Tibial nerve (tissue), 4 donors: ENCODE results near the gene OR2S2.

ENCODE experiments used
- EP300 ChIP-seq, 2 donors: sonication (generic); formaldehyde crosslinking; IDR thresholded peaks; one replicate each; pipeline ENCODE4 v1.6.1; 2017; ENCODE audit warnings: antibody characterized with exemption in 2 of 2, mild to moderate bottlenecking in 1 of 2
- POLR2A ChIP-seq, 2 donors: fragments of 450-650 bp; IDR thresholded peaks; one replicate each; pipeline ENCODE4 v1.6.1; 2017; ENCODE audit warnings: antibody characterized with exemption in 2 of 2, mild to moderate bottlenecking in 2 of 2, moderate library complexity in 2 of 2
- TF ChIP-seq, protein P1 (sequence below), 5 experiments: fragments of 200-600 bp in 3 of 5; fragments of 450-650 bp in 2 of 5; sonication (generic) in 3 of 5; IDR thresholded peaks; one replicate each; pipeline ENCODE4 v1.5.1; 2016 to 2019; ENCODE audit warnings: antibody characterized with exemption in 5 of 5, mild to moderate bottlenecking in 3 of 5, moderate library complexity in 2 of 5

GRCh38 chr9:35965011-35965410, 7.1 kb upstream of the OR2S2 start:
- TF ChIP-seq, protein P1, sequence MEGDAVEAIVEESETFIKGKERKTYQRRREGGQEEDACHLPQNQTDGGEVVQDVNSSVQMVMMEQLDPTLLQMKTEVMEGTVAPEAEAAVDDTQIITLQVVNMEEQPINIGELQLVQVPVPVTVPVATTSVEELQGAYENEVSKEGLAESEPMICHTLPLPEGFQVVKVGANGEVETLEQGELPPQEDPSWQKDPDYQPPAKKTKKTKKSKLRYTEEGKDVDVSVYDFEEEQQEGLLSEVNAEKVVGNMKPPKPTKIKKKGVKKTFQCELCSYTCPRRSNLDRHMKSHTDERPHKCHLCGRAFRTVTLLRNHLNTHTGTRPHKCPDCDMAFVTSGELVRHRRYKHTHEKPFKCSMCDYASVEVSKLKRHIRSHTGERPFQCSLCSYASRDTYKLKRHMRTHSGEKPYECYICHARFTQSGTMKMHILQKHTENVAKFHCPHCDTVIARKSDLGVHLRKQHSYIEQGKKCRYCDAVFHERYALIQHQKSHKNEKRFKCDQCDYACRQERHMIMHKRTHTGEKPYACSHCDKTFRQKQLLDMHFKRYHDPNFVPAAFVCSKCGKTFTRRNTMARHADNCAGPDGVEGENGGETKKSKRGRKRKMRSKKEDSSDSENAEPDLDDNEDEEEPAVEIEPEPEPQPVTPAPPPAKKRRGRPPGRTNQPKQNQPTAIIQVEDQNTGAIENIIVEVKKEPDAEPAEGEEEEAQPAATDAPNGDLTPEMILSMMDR (IDR thresholded peaks at IDR 0.05), result no peak
- no peak for TF ChIP-seq POLR2A (IDR thresholded peaks at IDR 0.05)
- TF ChIP-seq EP300 (IDR thresholded peaks at IDR 0.05), result no peak
